H1 (cell line): ENCODE data around the gene PCBP4.

Experiments
- CBX5 ChIP-seq: fragments of 300-800, 300-1000 bp; sonication (generic); IDR thresholded peaks from 2 replicates; pipeline ENCODE4 v1.7.1; 2016; ENCODE audit warnings: antibody characterized with exemption, low read length, low read depth
- CREB1 ChIP-seq: IDR thresholded peaks from 2 replicates; pipeline ENCODE4 v1.6.1; 2012; ENCODE audit warnings: inconsistent platforms
- CTCF ChIP-seq, 3 experiments: IDR thresholded peaks; 1 replicate in 2 of 3; 2 replicates in 1 of 3; pipeline versions ENCODE4 v1.5.1 to v1.6.1; 2011; ENCODE audit warnings: low read length in 3 of 3, mild to moderate bottlenecking in 3 of 3, inconsistent platforms in 2 of 3, low read depth in 1 of 3, moderate library complexity in 1 of 3; ENCODE audit not compliant: insufficient read depth in 1 of 3; ENCODE audit errors: control extremely low read depth in 1 of 3
- EZH2 ChIP-seq: fragments of 200-600 bp; sonication (generic); IDR thresholded peaks from 2 replicates; pipeline ENCODE4 v1.7.1; 2012; ENCODE audit warnings: low read depth, mild to moderate bottlenecking, moderate library complexity, low read length, inconsistent platforms; ENCODE audit not compliant: severe bottlenecking
- HDAC6 ChIP-seq: IDR thresholded peaks from one replicate; pipeline ENCODE4 v1.7.1; 2012; ENCODE audit warnings: low read depth, mild to moderate bottlenecking, inconsistent platforms, low read length, moderate library complexity
- JUND ChIP-seq: IDR thresholded peaks from 2 replicates; pipeline ENCODE4 v1.6.1; 2011; ENCODE audit warnings: mild to moderate bottlenecking, improper control_type of control experiment, low read length
- NRF1 ChIP-seq: IDR thresholded peaks from 2 replicates; pipeline ENCODE4 v1.6.1; 2011; ENCODE audit warnings: mild to moderate bottlenecking, low read depth, low read length, improper control_type of control experiment
- POLR2A ChIP-seq, 2 experiments: IDR thresholded peaks; 1 replicate in 1 of 2; 2 replicates in 1 of 2; pipeline ENCODE4 v1.6.1; 2011; ENCODE audit warnings: low read depth in 2 of 2, low read length in 2 of 2, mild to moderate bottlenecking in 2 of 2; ENCODE audit errors: control extremely low read depth in 1 of 2
- POLR2AphosphoS5 ChIP-seq: IDR thresholded peaks from 2 replicates; pipeline ENCODE4 v1.6.1; 2011; ENCODE audit warnings: low read depth, low read length
- RAD21 ChIP-seq, 2 experiments: IDR thresholded peaks in 1 of 2; conservative IDR thresholded peaks in 1 of 2; 2 replicates each; pipeline ENCODE4 v1.6.1; 2011; ENCODE audit warnings: low read depth in 2 of 2, low read length in 2 of 2, improper control_type of control experiment in 1 of 2, inconsistent platforms in 1 of 2, mild to moderate bottlenecking in 1 of 2, moderate library complexity in 1 of 2
- SIN3A ChIP-seq, 2 experiments: IDR thresholded peaks in 1 of 2; conservative IDR thresholded peaks in 1 of 2; 2 replicates each; pipeline ENCODE4 v1.6.1; 2011 to 2012; ENCODE audit warnings: low read length in 2 of 2, improper control_type of control experiment in 1 of 2, low read depth in 1 of 2, mild to moderate bottlenecking in 1 of 2
- TCF12 ChIP-seq: IDR thresholded peaks from 2 replicates; pipeline ENCODE4 v1.6.1; 2011; ENCODE audit warnings: low read depth, mild to moderate bottlenecking, low read length
- TEAD4 ChIP-seq: IDR thresholded peaks from 2 replicates; pipeline ENCODE4 v1.6.1; 2012; ENCODE audit warnings: low read depth, low read length, inconsistent platforms, mixed read lengths
- YY1 ChIP-seq: IDR thresholded peaks from 2 replicates; pipeline ENCODE4 v1.6.1; 2011; ENCODE audit warnings: low read depth, mild to moderate bottlenecking, low read length

GRCh38 chr3:51983578-51984268 is 16.5 kb upstream of the PCBP4 start:
- TF ChIP-seq RAD21 (IDR thresholded peaks at IDR 0.05 in 1 of 2, conservative IDR thresholded peaks at IDR 0.05 in 1 of 2; ENCODE audit: low read depth in 2 of 2, low read length in 2 of 2) (no peak), CTCF (IDR thresholded peaks at IDR 0.05; ENCODE audit: control extremely low read depth in 1 of 3, insufficient read depth in 1 of 3, low read depth in 1 of 3, low read length in 3 of 3) (no peak), EZH2 (no peak), SIN3A (conservative IDR thresholded peaks at IDR 0.05 in 1 of 2, IDR thresholded peaks at IDR 0.05 in 1 of 2; ENCODE audit: low read depth in 1 of 2, low read length in 2 of 2) (no peak), JUND (no peak), TEAD4 (no peak), POLR2A (IDR thresholded peaks at IDR 0.05; ENCODE audit: control extremely low read depth in 1 of 2, low read depth in 2 of 2, low read length in 2 of 2) (no peak), NRF1 (no peak), YY1 (no peak), CBX5 (no peak), CREB1 (no peak), TCF12 (no peak), POLR2AphosphoS5 (no peak), HDAC6 (no peak)
